ENCODE measurements around the gene GRK5. TPM values are rescaled to one million over a fixed set of nuclear protein-coding genes. Genes with fewer than 3 reads are reported as not detected.
A peak's percentile ranks its signal among the peaks of the same experiment; 100 is the strongest.

Gene GRK5
- total RNA-seq, 2 donors from 2014 or later: 7.8 to 12.4 TPM

GRCh38 chr10:119500123-119500795 is 292.9 kb downstream of the GRK5 start:
- intact Hi-C loops (cut with DNase I, micrococcal nuclease): no loop called here
- ATAC-seq: no peak
- DNase-seq: no peak

- ATAC-seq: no peak
Observed at GRCh38 chr10:119500821-119501220, 293.4 kb downstream of the GRK5 start.

GRCh38 chr10:119501690-119502089 is 294.3 kb downstream of the GRK5 start:
- intact Hi-C loops (cut with DNase I, micrococcal nuclease): no loop called here
- ATAC-seq (no peak), DNase-seq (no peak)

More at GRCh38 chr10:119500821-119501220, 293.4 kb downstream of the GRK5 start:
- DNase-seq: no peak
- intact Hi-C loops (cut with DNase I, micrococcal nuclease): no loop called here

GRCh38 chr10:119502209-119502608 is 294.8 kb downstream of the GRK5 start:
- DNase-seq (no peak), ATAC-seq (peak; percentile 34)
- intact Hi-C loops (cut with DNase I, micrococcal nuclease): no loop called here

- intact Hi-C loops (cut with DNase I, micrococcal nuclease): no loop called here
- DNase-seq (no peak), ATAC-seq (no peak)
Observed at GRCh38 chr10:119502618-119503155, 295.3 kb downstream of the GRK5 start.

- intact Hi-C loops (cut with DNase I, micrococcal nuclease): no loop called here
- DNase-seq: no peak
- no peak for ATAC-seq
Observed at GRCh38 chr10:119503821-119504220, 296.4 kb downstream of the GRK5 start.

- intact Hi-C loops (cut with DNase I, micrococcal nuclease): no loop called here
- no peak for ATAC-seq
Observed at GRCh38 chr10:119504651-119505050, 297.3 kb downstream of the GRK5 start.

GRCh38 chr10:119505131-119505551 is 297.8 kb downstream of the GRK5 start:
- intact Hi-C loops (cut with DNase I, micrococcal nuclease): no loop called here
- DNase-seq (peak in 1 of 2 donors; percentile 42), ATAC-seq (no peak)

More at GRCh38 chr10:119504651-119505050, 297.3 kb downstream of the GRK5 start:
- no peak for DNase-seq

Small RNA genes lying within 50 kb of the gene (microRNA-seq; reads per million reads assigned to microRNA genes)
- gene MIR4681: 0 reads per million in 2 donors

Other genes with a start within 250 kb of the GRK5 start
- 1 to 10 TPM in 1 of 2 donors, under 1 TPM in 1; 0.27 to 1.1 TPM for gene NANOS1, start 177.9 kb upstream of the GRK5 start, total RNA-seq
- gene EIF3A, start 126.8 kb upstream of the GRK5 start, total RNA-seq: 100 to 1,000 TPM in 1 of 2 donors, 10 to 100 TPM in 1; 98.2 to 119 TPM
- 10 to 100 TPM; 39.1 to 53.1 TPM for gene DENND10, start 103.5 kb upstream of the GRK5 start, total RNA-seq
- 10 to 100 TPM; 30.8 to 37.0 TPM for gene SFXN4, start 41.9 kb upstream of the GRK5 start, total RNA-seq
- gene PRDX3, start 28.8 kb upstream of the GRK5 start, total RNA-seq: 100 to 1,000 TPM; 102 to 111 TPM